Thoracic aorta (tissue), 2 donors: ENCODE results near the gene BACH2. TPM values are rescaled to one million over a fixed set of nuclear protein-coding genes. Genes with fewer than 3 reads are reported as not detected.

Source experiments
- ATAC-seq: fragments of 150-250 bp; one replicate; pipeline ENCODE4 v1.8.0; 2017; ENCODE audit warnings: low read depth; ENCODE audit not compliant: insufficient number of reproducible peaks, low FRiP score
- DNase-seq: peaks from one replicate; pipeline ENCODE4 v3.0.0-alpha.2; 2020; ENCODE audit warnings: low spot score
- H3K27ac ChIP-seq, 2 donors: fragments of 200-600 bp; sonication (generic); 1 replicate in 1 of 2; 2 replicates in 1 of 2; pipeline ENCODE4 v1.5.1; 2016; ENCODE audit warnings: mild to moderate bottlenecking in 2 of 2, moderate library complexity in 2 of 2
- H3K27me3 ChIP-seq: fragments of 200-600 bp; sonication (generic); replicated peaks from 2 replicates; pipeline ENCODE4 v1.6.0; 2016; ENCODE audit warnings: mild to moderate bottlenecking; ENCODE audit not compliant: insufficient read depth
- H3K36me3 ChIP-seq: fragments of 200-600 bp; sonication (generic); one replicate; pipeline ENCODE4 v1.5.1; 2016
- H3K4me1 ChIP-seq, 2 donors: fragments of 200-600 bp; sonication (generic); 1 replicate in 1 of 2; 2 replicates in 1 of 2; pipeline versions ENCODE4 v1.5.1 to v1.6.0; 2016; ENCODE audit warnings: low read depth in 2 of 2, mild to moderate bottlenecking in 1 of 2; ENCODE audit not compliant: control insufficient read depth in 1 of 2
- H3K4me3 ChIP-seq: fragments of 200-600 bp; sonication (generic); 2 replicates; pipeline ENCODE4 v1.5.1; 2016; ENCODE audit warnings: mild to moderate bottlenecking
- H3K9me3 ChIP-seq: fragments of 200-600 bp; sonication (generic); 2 replicates; pipeline ENCODE4 v1.5.1; 2016
- CTCF ChIP-seq: fragments of 200-600 bp; sonication (generic); IDR thresholded peaks from one replicate; pipeline ENCODE4 v1.5.1; 2019; ENCODE audit warnings: antibody characterized with exemption
- total RNA-seq, 2 donors: library from RNA; depleted of rRNA; stranded (reverse); fragments of >200 nt; gene quantifications; one replicate each; pipeline versions ENCODE4 v1.1.0 to v1.2.3, GENCODE V29; 2016

The BACH2 gene
- total RNA-seq, 2 donors from 2014 or later: 6.1 to 17.8 TPM

DNA sequence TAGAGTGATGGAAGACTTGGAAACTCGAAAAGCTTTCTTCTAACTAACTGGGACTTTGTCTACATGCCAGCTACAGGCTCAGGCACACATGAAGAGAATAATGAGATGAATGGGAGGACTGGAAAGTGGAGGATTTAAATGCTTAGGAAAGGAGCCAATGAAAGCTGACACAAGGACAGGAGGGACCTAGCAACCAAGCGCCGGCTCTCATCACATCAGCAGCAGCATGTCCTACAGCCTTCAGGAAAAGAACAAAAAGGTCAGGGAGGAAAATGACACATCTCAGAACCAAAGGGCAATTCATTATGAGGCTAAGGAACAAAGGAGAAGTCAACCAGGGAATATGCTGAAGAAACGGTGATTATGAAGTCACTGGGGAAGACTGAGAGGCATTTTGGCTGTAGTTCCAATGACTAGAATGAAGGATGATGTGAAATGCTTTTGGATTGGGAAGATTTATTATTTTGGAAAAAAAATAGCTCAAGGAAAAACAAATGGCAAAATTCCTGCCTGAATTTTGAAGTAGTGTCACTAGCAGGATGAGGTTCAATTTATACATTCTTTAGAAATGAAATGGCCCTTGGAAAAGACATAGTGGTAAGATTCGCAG is 5.7 kb downstream of the BACH2 start:
- no peaks in the 10 kb centered on the region for H3K36me3 ChIP-seq
- ATAC-seq: no peak
- no peaks in the 10 kb centered on the region for H3K9me3 ChIP-seq
- no peak for TF ChIP-seq CTCF
- no peak overlapping the region for H3K4me3 ChIP-seq
- H3K4me1 ChIP-seq: peaks cover 0 to 12% of the 10 kb centered on the region in 2 donors
- no peak overlapping the region for H3K27ac ChIP-seq
- no peak for DNase-seq
- no peaks in the 10 kb centered on the region for H3K27me3 ChIP-seq

DNA sequence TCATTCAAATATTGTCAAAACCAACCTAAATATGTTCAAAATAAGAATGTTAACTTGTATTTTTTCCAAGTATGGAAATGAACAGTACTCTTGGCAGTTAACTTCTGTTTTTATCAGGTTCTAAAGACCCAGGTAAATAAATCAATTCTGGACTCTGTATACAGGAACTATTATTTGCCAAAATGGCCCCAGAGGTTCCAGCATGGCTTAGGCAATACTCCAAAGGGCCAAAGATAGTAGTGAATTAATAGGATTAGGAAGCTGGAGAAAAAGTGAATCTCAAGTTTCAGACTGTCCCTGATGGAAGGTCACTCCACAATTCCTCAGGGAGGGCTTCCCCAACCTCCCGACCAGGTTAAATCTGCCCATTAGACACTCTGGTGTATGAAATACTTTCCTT is 6.7 kb downstream of the BACH2 start:
- DNase-seq: no peak
- no peak for TF ChIP-seq CTCF
- ATAC-seq: no peak
- Histone ChIP-seq H3K27me3 (no peaks in the 10 kb centered on the region), H3K27ac (no peak overlapping the region), H3K9me3 (no peaks in the 10 kb centered on the region), H3K36me3 (no peaks in the 10 kb centered on the region), H3K4me3 (no peak overlapping the region), H3K4me1 (peaks cover 7 to 22% of the 10 kb centered on the region in 2 donors)

DNA sequence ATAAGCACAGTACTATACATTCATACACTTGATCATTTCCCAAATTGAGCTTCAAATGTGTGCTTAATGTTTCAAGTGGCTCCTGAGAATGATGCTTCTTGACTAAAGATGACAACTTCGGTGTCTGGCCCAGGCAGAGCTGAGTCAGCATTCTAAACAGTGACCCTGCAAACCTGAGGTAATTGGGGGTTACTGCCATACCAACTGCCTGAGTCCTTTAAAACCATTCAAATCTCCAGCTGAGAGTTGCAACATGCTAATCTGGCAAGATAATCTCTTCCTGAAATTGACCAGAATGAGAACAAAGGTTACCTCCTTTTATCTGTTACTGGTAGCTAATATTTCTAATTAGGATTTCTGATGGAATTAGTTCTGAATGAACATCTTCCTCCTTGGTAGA is 8.2 kb downstream of the BACH2 start:
- no peaks in the 10 kb centered on the region for H3K9me3 ChIP-seq

GRCh38 chr6:90286884-90287488 is 9.7 kb downstream of the BACH2 start:
- ATAC-seq: no peak
- TF ChIP-seq CTCF: peak; percentile 22

More for the DNA sequence above, 8.2 kb downstream of the BACH2 start:
- H3K27me3 ChIP-seq: no peaks in the 10 kb centered on the region
- H3K27ac ChIP-seq: no peak overlapping the region
- H3K4me1 ChIP-seq: peaks cover 14 to 22% of the 10 kb centered on the region in 2 donors
- TF ChIP-seq CTCF: no peak
- no peak overlapping the region for H3K4me3 ChIP-seq
- no peaks in the 10 kb centered on the region for H3K36me3 ChIP-seq
- DNase-seq (no peak), ATAC-seq (no peak)

DNA sequence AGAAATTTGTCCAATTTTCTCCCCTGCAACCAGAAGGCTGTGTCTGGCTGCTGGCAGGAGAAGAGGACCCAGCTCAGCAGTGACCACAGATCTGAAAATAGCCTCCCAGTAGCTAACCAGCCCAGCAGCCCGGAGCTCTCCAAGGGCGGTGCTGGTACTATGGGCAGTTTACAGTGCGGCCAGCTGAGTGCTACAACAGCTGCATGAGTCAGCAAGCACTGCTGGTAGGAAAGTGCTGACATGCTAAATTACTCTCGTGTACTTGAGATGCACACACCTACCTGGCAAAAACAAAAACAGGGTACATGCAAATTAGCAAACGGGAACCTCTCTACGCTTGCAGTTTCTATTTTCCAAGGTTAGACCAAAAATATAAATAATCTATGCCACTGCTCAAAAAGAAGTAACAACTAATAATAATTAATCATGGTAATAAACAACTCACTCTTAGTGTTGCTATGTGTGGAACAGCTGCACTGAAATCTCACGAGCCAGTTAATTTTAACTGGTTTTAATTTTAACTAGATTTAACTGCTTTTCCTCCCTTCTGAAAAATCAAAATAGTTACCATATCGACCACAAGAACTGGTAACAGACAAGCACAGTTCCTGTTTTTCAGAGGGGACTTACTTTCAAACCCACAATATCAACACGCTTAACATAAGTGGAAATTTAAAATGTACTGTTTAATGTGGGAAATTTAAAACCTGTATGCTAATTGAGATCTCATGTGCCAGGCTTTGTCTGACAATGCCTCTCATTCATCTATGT is 10.8 kb downstream of the BACH2 start:
- Histone ChIP-seq H3K9me3 (no peaks in the 10 kb centered on the region), H3K36me3 (no peaks in the 10 kb centered on the region), H3K4me3 (peak overlapping the region; percentile 54), H3K27me3 (no peaks in the 10 kb centered on the region), H3K4me1 (peaks cover 14 to 22% of the 10 kb centered on the region in 2 donors), H3K27ac (peak overlapping the region; percentile 28 to 34)
- ATAC-seq: peak; percentile 86
- DNase-seq: peak; percentile 62
- TF ChIP-seq CTCF: no peak

More at GRCh38 chr6:90286884-90287488, 9.7 kb downstream of the BACH2 start:
- no peaks in the 10 kb centered on the region for H3K36me3 ChIP-seq
- H3K27me3 ChIP-seq: no peaks in the 10 kb centered on the region
- no peaks in the 10 kb centered on the region for H3K9me3 ChIP-seq
- no peak overlapping the region for H3K4me3 ChIP-seq
- DNase-seq: no peak
- H3K4me1 ChIP-seq: peaks cover 14 to 22% of the 10 kb centered on the region in 2 donors
- no peak overlapping the region for H3K27ac ChIP-seq
